OCI-LY7 (cell line): Measurements from ENCODE around the gene EPN1. TPM values are rescaled to one million over a fixed set of nuclear protein-coding genes. Genes with fewer than 3 reads are reported as not detected.

ENCODE experiments used
- BruUV-seq: library from RNA; stranded (reverse); fragments of 400-500 nt; replicated peaks from 2 replicates; lab custom pipeline; 2021; lab: Mats Ljungman, UMichigan
- CTCF ChIA-PET: fragments of 300-600 bp; sonication (Branson Sonifier 250); formaldehyde crosslinking; loops from one replicate; lab custom pipeline; 2022; ENCODE audit warnings: antibody characterized with exemption; ENCODE audit not compliant: unreplicated experiment; lab: Charles Lee
- POLR2A ChIA-PET: fragments of 300-600 bp; sonication (Branson Sonifier 250); formaldehyde crosslinking; loops from one replicate; lab custom pipeline; 2022; ENCODE audit warnings: antibody characterized with exemption; lab: Charles Lee
- DNase-seq: peaks from one replicate; pipeline ENCODE4 v3.0.0-alpha.2; 2015; ENCODE audit warnings: low spot score
- H2AFZ ChIP-seq: fragments of 200-600 bp; sonication (generic), shearing (Covaris generic); 2 replicates; pipeline ENCODE4 v1.6.1; 2014; ENCODE audit warnings: mild to moderate bottlenecking, antibody characterized with exemption, low read length, moderate library complexity
- H3K27ac ChIP-seq: fragments of 200-600 bp; sonication (generic); 2 replicates; pipeline ENCODE4 v1.5.1; 2014; ENCODE audit warnings: mixed run types, low read depth, mild to moderate bottlenecking, moderate library complexity, low read length, inconsistent platforms; ENCODE audit not compliant: poor library complexity, severe bottlenecking
- H3K36me3 ChIP-seq: fragments of 200-600 bp; sonication (generic); 2 replicates; pipeline ENCODE4 v1.6.1; 2014; ENCODE audit warnings: mild to moderate bottlenecking, antibody characterized with exemption, low read length, moderate library complexity, mixed read lengths; ENCODE audit not compliant: insufficient read depth
- H3K4me1 ChIP-seq: fragments of 200-600 bp; sonication (generic); 2 replicates; pipeline ENCODE4 v1.5.1; 2014; ENCODE audit warnings: mild to moderate bottlenecking, low read length; ENCODE audit not compliant: insufficient read depth, poor library complexity, severe bottlenecking
- H3K4me2 ChIP-seq: fragments of 200-600 bp; sonication (generic); 2 replicates; pipeline ENCODE4 v1.6.1; 2014; ENCODE audit warnings: mild to moderate bottlenecking, low read length
- H3K4me3 ChIP-seq: fragments of 200-600 bp; sonication (generic); 2 replicates; pipeline ENCODE4 v1.5.1; 2014; ENCODE audit warnings: mild to moderate bottlenecking, low read depth, low read length; ENCODE audit not compliant: poor library complexity, severe bottlenecking
- H3K79me2 ChIP-seq: fragments of 200-600 bp; sonication (generic); 2 replicates; pipeline ENCODE4 v1.6.1; 2016; ENCODE audit warnings: low read depth, mild to moderate bottlenecking, low read length, moderate library complexity, mixed read lengths; ENCODE audit not compliant: insufficient read depth
- H3K9me2 ChIP-seq: fragments of 200-600 bp; sonication (generic); 2 replicates; pipeline ENCODE4 v1.6.1; 2016; ENCODE audit warnings: mild to moderate bottlenecking, low read length, mixed read lengths; ENCODE audit not compliant: insufficient read depth
- H3K9me3 ChIP-seq: fragments of 200-600 bp; sonication (generic); 2 replicates; pipeline ENCODE4 v1.6.1; 2014; ENCODE audit warnings: mild to moderate bottlenecking, mixed run types, low read length, mixed read lengths
- H4K20me1 ChIP-seq: fragments of 200-600 bp; sonication (generic); 2 replicates; pipeline ENCODE4 v1.6.1; 2014; ENCODE audit warnings: mild to moderate bottlenecking, antibody characterized with exemption, low read length, moderate library complexity, mixed read lengths; ENCODE audit not compliant: insufficient read depth
- CTCF ChIP-seq: fragments of 200-600 bp; sonication (generic); conservative IDR thresholded peaks from 2 replicates; pipeline ENCODE4 v1.5.1; 2014; ENCODE audit warnings: mild to moderate bottlenecking, antibody characterized with exemption, low read length, moderate library complexity, mixed read lengths
- EZH2phosphoT487 ChIP-seq: fragments of 200-600 bp; sonication (generic); IDR thresholded peaks from 2 replicates; pipeline ENCODE4 v1.6.1; 2018; ENCODE audit warnings: low read depth, borderline replicate concordance, mild to moderate bottlenecking, mixed run types, antibody characterized with exemption, low read length, moderate library complexity, mixed read lengths
- intact Hi-C: fragments of 100-400 bp; cut with micrococcal nuclease; formaldehyde crosslinking; loops from one replicate; pipeline ENCODE4 v1.10.0; 2022; ENCODE audit not compliant: unreplicated experiment
- total RNA-seq, 2 experiments: library from RNA; depleted of rRNA in 1 of 2; stranded (reverse); fragments of >200 nt in 1 of 2; shearing (Covaris generic) in 1 of 2; gene quantifications; 2 replicates each; pipeline ENCODE4 v1.2.3, GENCODE V29; 2014 to 2022

EPN1 gene
- total RNA-seq, 2 experiments from 2014 or later, result 40.5 to 120 TPM

GRCh38 chr19:55689411-55690108, 14.5 kb downstream of the EPN1 start:
- H3K4me2 ChIP-seq, result no peak overlapping the region
- no peaks in the 10 kb centered on the region for H3K4me1 ChIP-seq
- POLR2A ChIA-PET, result no interaction called here
- no peaks in the 10 kb centered on the region for H3K9me2 ChIP-seq
- H3K27ac ChIP-seq, result no peak overlapping the region
- H2AFZ ChIP-seq, result no peak overlapping the region
- DNase-seq, result no peak
- intact Hi-C loops, result no loop called here
- no peaks in the 10 kb centered on the region for H4K20me1 ChIP-seq
- peaks cover 10% of the 10 kb centered on the region; the same call in 1 of the 2 replicates for H3K79me2 ChIP-seq
- no peak for TF ChIP-seq EZH2phosphoT487
- TF ChIP-seq CTCF, result no peak
- no peaks in the 10 kb centered on the region for H3K9me3 ChIP-seq
- H3K36me3 ChIP-seq, result peaks cover 100% of the 10 kb centered on the region
- CTCF ChIA-PET, result no interaction called here
- no TSS peak for BruUV-seq
- H3K4me3 ChIP-seq, result no peak overlapping the region

DNA sequence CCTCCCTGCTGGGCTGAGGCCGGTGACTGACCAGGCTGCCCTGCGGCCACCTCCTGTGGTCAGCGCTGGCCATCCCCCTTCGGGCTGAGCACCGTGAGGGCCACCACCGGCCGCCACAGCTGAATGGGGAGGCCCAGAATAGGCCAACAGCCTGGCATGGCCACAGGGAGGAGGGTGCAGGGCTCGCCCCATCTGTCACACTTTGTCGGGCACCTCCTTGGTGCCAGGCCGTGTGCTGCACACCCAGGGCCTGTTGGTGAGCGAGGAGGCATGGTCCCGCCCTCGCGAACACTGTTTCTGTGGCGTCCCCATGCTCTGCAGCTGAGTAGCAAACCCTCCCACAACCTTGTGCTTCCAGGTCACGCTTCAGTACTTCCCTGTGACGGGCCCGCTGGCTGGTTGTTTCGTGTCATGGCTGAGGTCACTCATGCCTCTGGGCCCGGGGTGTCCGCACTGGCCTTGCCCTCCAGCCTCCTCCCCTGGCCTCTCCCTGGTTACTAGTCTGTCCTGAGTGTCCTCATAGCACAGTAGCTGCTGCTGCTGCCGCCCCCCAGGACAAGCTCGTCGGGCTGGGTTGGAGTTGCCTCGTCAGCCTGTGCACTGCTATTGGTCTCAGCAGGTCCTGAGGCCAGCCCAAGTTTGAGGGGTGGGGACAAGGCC, 15.2 kb downstream of the EPN1 start:
- Histone ChIP-seq H3K36me3 (peaks cover 100% of the 10 kb centered on the region), H3K4me2 (no peak overlapping the region), H3K4me1 (no peaks in the 10 kb centered on the region), H3K4me3 (no peak overlapping the region), H3K79me2 (peaks cover 7% of the 10 kb centered on the region; the same call in 1 of the 2 replicates), H2AFZ (no peak overlapping the region), H3K9me2 (no peaks in the 10 kb centered on the region), H3K27ac (no peak overlapping the region), H4K20me1 (no peaks in the 10 kb centered on the region), H3K9me3 (no peaks in the 10 kb centered on the region)
- POLR2A ChIA-PET, result no interaction called here
- DNase-seq, result no peak
- TF ChIP-seq CTCF (no peak), EZH2phosphoT487 (no peak)
- BruUV-seq, result no TSS peak
- intact Hi-C loops, result no loop called here
- CTCF ChIA-PET, result no interaction called here
